ENCODE measurements around the gene RCC2. TPM values are rescaled to one million over a fixed set of nuclear protein-coding genes. Genes with fewer than 3 reads are reported as not detected.
"Not testable (repeated sequence)": the region's sequence is repeated elsewhere in the genome, so short reads cannot be mapped to it uniquely, and the experiment has no call there.

Gene RCC2
- total RNA-seq, 8 experiments from 2014 or later: 37.9 to 192 (median 49.3) TPM

DNA sequence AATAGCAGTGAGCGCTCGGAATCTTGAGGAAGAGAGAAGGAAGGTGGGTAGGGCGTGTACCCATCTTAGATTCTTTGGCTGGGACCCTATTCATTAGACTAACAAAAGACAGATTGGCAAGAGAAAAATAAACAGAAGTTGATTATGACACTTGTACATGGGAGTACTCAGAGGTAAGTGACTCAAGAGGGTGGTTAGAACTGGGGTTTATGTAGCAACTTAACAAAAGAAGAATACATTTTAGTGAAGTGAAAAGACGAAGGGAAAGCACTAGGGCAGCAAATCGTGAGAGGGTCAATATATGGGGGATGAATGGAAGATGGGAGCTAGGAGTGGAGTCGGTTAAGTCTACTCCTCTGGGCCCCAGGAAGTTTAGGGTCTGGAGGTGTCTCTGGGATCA is 25.8 kb upstream of the RCC2 start:
- Histone ChIP-seq H3K27ac (no peak overlapping the region), H3K4me3 (no peak overlapping the region), H3K4me1 (replicated peaks in 1 of 2) (peaks cover 0 to 4% of the 10 kb centered on the region in 2 donors)
- in situ Hi-C loops (cut with MboI; ENCODE audit: low pct_unique_long_range_greater_than_20kb in 2 of 9, low sequenced_read_pairs in 9 of 9, unreplicated experiment in 9 of 9): no loop called here
- WGBS, 10 experiments: 51 to 83% (median 71%) methylated on average over 1 to 6 of the region's 6 CpGs
- ATAC-seq (replicated peaks in 6 of 8): no peak

DNA sequence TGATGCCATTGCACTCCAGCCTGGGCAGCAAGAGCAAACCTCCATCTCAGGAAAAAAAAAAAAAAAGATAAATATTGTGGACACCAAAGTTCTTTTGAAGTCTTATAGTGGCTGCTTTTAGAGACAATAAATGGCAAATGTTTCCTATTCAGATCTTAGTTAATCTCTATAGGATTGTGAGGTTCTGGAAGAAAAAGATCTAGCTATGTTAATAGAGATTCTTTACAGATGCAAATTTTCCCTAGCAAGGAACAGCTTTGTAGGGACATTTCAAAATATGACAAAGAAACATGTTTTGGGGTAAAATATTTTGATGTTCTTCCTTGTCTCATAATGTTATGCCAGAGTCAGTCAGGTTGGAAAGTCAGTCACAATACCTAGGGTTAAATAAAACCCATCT is 24.5 kb upstream of the RCC2 start:
- in situ Hi-C loops (cut with MboI; ENCODE audit: low pct_unique_long_range_greater_than_20kb in 2 of 9, low sequenced_read_pairs in 9 of 9, unreplicated experiment in 9 of 9): no loop called here
- H3K27ac ChIP-seq: no peak overlapping the region
- H3K4me3 ChIP-seq: no peak overlapping the region
- no peak for ATAC-seq (replicated peaks in 6 of 8)
- H3K4me1 ChIP-seq (replicated peaks in 1 of 2): no peaks in the 10 kb centered on the region

DNA sequence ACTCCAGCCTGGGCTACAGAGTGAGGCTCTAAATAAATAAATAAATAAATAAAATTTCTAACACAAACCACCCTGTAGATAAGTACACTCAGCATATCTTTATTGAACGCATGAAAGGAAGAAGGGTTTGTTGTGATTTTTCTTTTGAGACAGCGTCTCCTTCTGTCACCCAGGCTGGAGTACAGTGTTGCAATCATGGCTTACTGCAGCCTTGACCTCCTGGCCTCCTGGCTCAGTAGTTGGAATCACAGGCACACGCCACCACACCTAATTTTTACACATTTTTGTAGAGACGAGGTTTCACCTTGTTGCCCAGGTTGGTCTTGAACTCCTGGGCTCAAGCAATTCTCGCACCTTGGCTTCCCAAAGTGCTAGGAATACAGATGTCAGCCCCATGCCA is 23.2 kb upstream of the RCC2 start:
- no peak overlapping the region for H3K27ac ChIP-seq
- ATAC-seq (replicated peaks in 6 of 8): no peak
- no peak overlapping the region for H3K4me3 ChIP-seq
- no peaks in the 10 kb centered on the region for H3K4me1 ChIP-seq (replicated peaks in 1 of 2)
- 0 to 100% (median 80%) methylated on average over 1 to 5 of the region's 5 CpGs; no CpG with 5 or more reads in 2 of the 10 experiments for WGBS, 10 experiments
- in situ Hi-C loops (cut with MboI; ENCODE audit: low pct_unique_long_range_greater_than_20kb in 2 of 9, low sequenced_read_pairs in 9 of 9, unreplicated experiment in 9 of 9): no loop called here

DNA sequence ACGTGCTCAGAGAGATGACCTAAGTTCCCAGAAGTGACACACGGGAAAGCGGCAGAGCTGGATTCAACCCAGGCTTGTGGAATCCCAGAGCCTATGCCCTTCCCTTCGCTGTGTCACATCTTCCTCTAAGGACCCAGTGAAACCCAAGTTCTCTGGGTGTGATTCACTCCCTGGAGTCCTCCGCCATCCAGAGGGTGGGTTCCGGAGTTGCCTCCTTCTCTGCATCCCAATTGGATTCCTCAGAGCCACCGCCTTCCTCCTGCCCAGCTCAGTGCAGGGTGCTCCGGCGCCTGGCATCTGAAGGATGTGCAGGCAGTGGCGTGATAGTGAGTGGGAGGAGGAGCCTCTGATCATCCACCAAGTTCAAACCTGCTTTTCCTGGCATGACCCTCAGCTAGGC is 20.7 kb upstream of the RCC2 start:
- WGBS, 10 experiments: 17 to 100% (median 87%) methylated on average over 1 to 6 of the region's 10 CpGs; no CpG with 5 or more reads in 2 of the 10 experiments
- Histone ChIP-seq H3K4me3 (no peak overlapping the region), H3K4me1 (replicated peaks in 1 of 2) (no peaks in the 10 kb centered on the region), H3K27ac (no peak overlapping the region)
- in situ Hi-C loops (cut with MboI; ENCODE audit: low pct_unique_long_range_greater_than_20kb in 2 of 9, low sequenced_read_pairs in 9 of 9, unreplicated experiment in 9 of 9): no loop called here
- ATAC-seq (replicated peaks in 6 of 8): no peak

DNA sequence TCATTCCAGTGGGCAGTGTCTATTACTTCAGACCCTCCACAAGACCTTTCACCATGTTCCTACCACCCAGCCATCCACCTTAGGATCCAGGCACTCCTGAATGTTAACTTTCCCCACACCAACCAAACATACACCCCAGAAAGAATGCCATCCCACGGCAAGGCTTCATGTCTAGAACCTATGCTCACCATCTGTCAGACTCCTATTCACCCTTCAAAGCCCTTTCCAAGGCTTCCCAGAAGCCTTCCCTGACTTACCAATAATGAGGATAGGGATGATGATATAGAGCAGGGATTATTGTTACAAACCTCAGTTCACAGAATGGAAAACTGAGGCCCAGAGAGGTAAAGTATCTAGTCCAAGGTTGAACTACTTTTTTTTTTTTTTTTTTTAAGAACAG is 19.3 kb upstream of the RCC2 start:
- Histone ChIP-seq H3K4me1 (replicated peaks in 1 of 2) (no peaks in the 10 kb centered on the region), H3K27ac (no peak overlapping the region), H3K4me3 (no peak overlapping the region)
- WGBS, 10 experiments: 25 to 80% (median 54%) methylated on average over 1 of the region's 1 CpG; no CpG with 5 or more reads in 4 of the 10 experiments
- in situ Hi-C loops (cut with MboI; ENCODE audit: low pct_unique_long_range_greater_than_20kb in 2 of 9, low sequenced_read_pairs in 9 of 9, unreplicated experiment in 9 of 9): no loop called here
- ATAC-seq (replicated peaks in 6 of 8): no peak

DNA sequence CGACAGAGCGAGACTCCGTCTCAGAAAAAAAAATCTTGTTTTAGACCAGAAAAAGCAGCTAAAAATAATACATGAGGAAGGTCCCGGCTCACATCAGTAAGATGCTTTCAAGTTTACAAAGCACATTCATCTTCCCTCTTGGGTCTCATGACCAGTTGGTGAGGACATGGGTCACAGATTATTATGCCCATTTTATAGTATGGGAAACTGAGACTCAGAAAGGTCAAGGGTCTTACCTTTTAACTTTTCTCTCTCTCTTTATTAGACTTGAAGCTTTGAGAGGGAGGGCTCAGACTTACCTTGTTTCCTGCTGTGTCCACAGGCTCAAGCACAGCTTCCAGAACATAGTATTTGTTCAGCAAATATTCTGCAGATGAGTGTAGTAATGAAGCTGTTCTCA is 13.2 kb upstream of the RCC2 start:
- in situ Hi-C loops (cut with MboI; ENCODE audit: low pct_unique_long_range_greater_than_20kb in 2 of 9, low sequenced_read_pairs in 9 of 9, unreplicated experiment in 9 of 9): no loop called here
- no peak overlapping the region for H3K27ac ChIP-seq
- H3K4me3 ChIP-seq: no peak overlapping the region
- 68 to 100% (median 100%) methylated on average over 1 to 4 of the region's 4 CpGs; no CpG with 5 or more reads in 3 of the 10 experiments for WGBS, 10 experiments
- H3K4me1 ChIP-seq (replicated peaks in 1 of 2): peaks cover 6 to 9% of the 10 kb centered on the region in 2 donors
- no peak for ATAC-seq (replicated peaks in 6 of 8)

DNA sequence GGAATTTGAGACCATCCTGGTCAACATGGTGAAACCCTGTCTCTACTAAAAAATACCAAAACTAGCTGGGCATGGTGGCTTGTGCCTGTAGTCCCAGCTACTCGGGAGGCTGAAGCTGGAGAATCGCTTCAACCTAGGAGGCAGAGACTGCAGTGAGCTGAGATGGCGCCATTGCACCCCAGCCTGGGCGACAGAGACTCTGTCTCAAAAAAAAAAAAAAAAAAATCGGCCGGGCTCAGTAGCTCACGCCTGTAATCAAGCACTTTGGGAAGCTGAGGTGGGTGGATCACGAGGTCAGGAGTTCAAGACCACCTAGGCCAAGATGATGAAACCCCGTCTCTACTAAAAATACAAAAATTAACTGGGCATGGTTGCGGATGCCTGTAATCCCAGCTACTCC is 12.7 kb upstream of the RCC2 start:
- ATAC-seq (replicated peaks in 6 of 8); H3K4me3 ChIP-seq; H3K27ac ChIP-seq; in situ Hi-C loops (cut with MboI; ENCODE audit: low pct_unique_long_range_greater_than_20kb in 2 of 9, low sequenced_read_pairs in 9 of 9, unreplicated experiment in 9 of 9): not testable (repeated sequence)
- peaks cover 9 to 12% of the 10 kb centered on the region in 2 donors for H3K4me1 ChIP-seq (replicated peaks in 1 of 2)
- 7 to 69% (median 47%) methylated on average over 1 to 9 of the region's 10 CpGs; no CpG with 5 or more reads in 1 of the 10 experiments for WGBS, 10 experiments

DNA sequence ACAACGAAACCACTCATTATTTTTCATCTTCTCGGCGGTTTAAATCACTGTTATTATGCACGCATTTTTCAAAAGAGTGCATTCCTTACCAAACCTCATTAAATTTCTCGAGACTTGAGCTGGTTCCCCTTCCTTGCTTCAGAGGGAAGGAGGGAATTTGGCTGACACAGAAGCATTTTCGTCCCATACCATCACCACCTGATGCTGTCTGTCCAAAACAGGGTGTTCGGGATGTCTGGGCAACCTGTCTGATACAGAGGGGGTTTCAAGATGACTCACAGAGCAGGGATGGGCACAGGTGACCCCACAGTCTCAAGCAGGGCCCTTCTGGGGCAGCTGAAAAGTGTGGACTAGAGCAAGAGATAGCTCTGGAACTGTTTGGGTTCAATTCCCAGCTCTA is 12.3 kb upstream of the RCC2 start:
- no peak for ATAC-seq (replicated peaks in 6 of 8)
- WGBS, 10 experiments: 34 to 93% (median 81%) methylated on average over 4 to 7 of the region's 7 CpGs; no CpG with 5 or more reads in 2 of the 10 experiments
- in situ Hi-C loops (cut with MboI; ENCODE audit: low pct_unique_long_range_greater_than_20kb in 2 of 9, low sequenced_read_pairs in 9 of 9, unreplicated experiment in 9 of 9): no loop called here
- Histone ChIP-seq H3K4me1 (replicated peaks in 1 of 2) (peaks cover 12 to 15% of the 10 kb centered on the region in 2 donors), H3K27ac (no peak overlapping the region), H3K4me3 (no peak overlapping the region)

DNA sequence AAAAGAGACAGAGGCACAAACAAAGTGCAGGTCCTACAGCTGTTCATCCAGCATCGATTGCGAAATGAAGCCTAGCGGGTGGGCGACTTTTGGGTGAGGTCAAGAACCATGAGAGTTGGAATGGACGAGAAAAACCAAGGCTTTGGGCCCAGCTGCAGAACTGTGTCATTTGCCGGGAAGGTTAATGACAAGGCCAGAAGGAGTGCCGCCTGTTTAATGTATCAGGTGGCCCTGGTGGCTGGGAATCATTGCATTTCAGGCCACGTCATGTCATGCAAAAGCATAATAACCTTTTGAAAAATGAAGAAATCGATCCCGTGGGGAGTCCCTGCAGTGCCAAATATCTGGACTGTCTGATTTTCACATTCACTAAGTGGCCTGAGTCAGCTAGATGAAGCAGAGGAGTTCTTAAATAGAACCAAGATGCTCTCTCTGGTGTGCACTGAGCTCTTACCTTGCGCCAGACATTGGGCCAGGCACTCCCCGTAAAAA is 8.1 kb upstream of the RCC2 start:
- WGBS, 10 experiments: 38 to 89% (median 74%) methylated on average over 2 to 11 of the region's 12 CpGs; no CpG with 5 or more reads in 2 of the 10 experiments
- peak overlapping the region; percentile 4 to 42 for H3K27ac ChIP-seq
- in situ Hi-C loops (cut with MboI; ENCODE audit: low pct_unique_long_range_greater_than_20kb in 2 of 9, low sequenced_read_pairs in 9 of 9, unreplicated experiment in 9 of 9): no loop called here
- ATAC-seq (replicated peaks in 6 of 8): peak in 6 of 8 experiments; percentile 58 to 89 (median 84)
- H3K4me3 ChIP-seq: no peak overlapping the region
- H3K4me1 ChIP-seq (replicated peaks in 1 of 2): peaks cover 12 to 15% of the 10 kb centered on the region in 2 donors

DNA sequence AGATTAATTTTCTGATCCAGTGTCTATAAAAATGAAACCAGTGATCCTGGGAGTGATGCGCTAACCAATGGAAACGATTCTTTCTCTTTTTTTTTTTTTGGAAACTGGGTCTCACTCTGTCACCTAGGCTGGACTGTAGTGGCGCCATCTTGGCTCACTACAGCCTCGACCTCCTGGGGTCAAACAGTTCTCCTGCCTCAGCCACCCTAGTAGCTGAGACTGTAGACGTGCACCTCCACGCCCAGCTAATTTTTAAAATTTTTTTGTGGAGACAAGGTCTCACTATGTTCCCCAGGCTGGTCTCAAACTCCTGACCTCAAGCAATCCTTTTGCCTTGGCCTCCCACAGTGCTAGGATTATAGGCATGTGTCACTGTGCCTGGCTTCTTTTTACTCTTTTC is 3.4 kb upstream of the RCC2 start:
- 80 to 100% (median 90%) methylated on average over 1 to 5 of the region's 6 CpGs; no CpG with 5 or more reads in 1 of the 10 experiments for WGBS, 10 experiments
- no peak overlapping the region for H3K27ac ChIP-seq
- peaks cover 26 to 31% of the 10 kb centered on the region in 2 donors for H3K4me1 ChIP-seq (replicated peaks in 1 of 2)
- H3K4me3 ChIP-seq: no peak overlapping the region
- in situ Hi-C loops (cut with MboI; ENCODE audit: low pct_unique_long_range_greater_than_20kb in 2 of 9, low sequenced_read_pairs in 9 of 9, unreplicated experiment in 9 of 9): no loop called here
- no peak for ATAC-seq (replicated peaks in 6 of 8)

DNA sequence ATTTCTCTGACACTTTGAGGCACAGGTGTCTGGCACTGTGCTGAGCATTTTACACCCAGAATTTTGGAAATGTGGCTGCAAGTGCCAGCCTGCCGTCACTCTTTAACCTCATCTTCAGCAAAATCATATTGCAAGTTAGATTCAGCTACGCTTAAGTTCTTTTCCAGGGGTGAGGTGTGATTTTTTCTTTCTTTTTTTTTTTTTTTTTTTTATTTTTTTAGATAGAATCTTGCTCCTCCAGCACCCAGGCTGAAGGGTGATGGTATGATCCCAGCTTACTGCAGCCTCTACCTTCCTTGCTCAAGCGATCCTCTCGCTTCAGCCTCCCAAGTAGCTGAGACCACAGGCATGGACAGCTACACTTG is 2.5 kb upstream of the RCC2 start:
- 82 to 100% (median 96%) methylated on average over 3 to 4 of the region's 4 CpGs for WGBS, 10 experiments
- no peak for ATAC-seq (replicated peaks in 6 of 8)
- Histone ChIP-seq H3K4me1 (replicated peaks in 1 of 2) (peaks cover 24 to 26% of the 10 kb centered on the region in 2 donors), H3K27ac (peak overlapping the region; percentile 56 to 84), H3K4me3 (peak overlapping the region in 2 of 5 donors; percentile 0 to 80)
- in situ Hi-C loops (cut with MboI; ENCODE audit: low pct_unique_long_range_greater_than_20kb in 2 of 9, low sequenced_read_pairs in 9 of 9, unreplicated experiment in 9 of 9): no loop called here

DNA sequence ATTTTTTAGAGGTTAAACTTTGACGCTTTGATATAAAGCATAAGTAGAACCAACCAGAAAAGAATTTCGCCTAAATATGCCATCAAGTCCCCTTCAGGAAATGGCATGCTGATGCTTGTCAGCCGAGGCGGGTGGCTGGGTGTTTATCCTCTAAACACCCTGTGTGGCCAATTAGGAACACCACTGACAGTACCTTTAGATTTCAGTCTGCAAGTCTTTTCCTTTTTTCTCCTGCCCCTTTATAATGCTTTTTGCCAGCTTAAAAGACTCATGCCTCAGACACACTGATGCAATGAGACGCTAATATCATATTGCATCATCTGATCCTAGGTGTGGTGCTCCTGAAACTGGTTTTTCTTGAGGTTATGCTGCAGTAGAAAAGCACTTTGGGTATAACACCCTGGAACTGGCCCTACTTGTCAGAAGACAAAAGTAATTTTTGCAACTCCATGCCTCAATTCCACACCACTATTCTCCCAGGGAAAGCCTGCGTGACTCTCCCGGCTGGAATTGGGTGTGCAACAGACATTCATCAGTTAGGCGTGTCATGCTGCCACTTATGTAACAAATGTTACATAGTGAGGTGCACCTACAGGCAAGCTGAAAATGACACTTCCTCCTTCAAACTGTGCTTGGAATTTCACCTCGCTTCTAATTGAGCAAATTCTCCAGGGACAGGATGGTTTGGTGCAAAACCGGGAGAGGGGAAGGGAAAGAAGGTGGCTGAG is 2.0 kb upstream of the RCC2 start:
- ATAC-seq (replicated peaks in 6 of 8): peak in 5 of 8 experiments; percentile 1 to 21 (median 6)
- H3K4me3 ChIP-seq: peak overlapping the region in 3 of 5 donors; percentile 1 to 90 (median 80)
- 17 to 72% (median 37%) methylated on average over 3 to 9 of the region's 10 CpGs; no CpG with 5 or more reads in 1 of the 10 experiments for WGBS, 10 experiments
- peak overlapping the region; percentile 56 to 84 for H3K27ac ChIP-seq
- in situ Hi-C loops (cut with MboI; ENCODE audit: low pct_unique_long_range_greater_than_20kb in 2 of 9, low sequenced_read_pairs in 9 of 9, unreplicated experiment in 9 of 9): no loop called here
- H3K4me1 ChIP-seq (replicated peaks in 1 of 2): peaks cover 29 to 30% of the 10 kb centered on the region in 2 donors

DNA sequence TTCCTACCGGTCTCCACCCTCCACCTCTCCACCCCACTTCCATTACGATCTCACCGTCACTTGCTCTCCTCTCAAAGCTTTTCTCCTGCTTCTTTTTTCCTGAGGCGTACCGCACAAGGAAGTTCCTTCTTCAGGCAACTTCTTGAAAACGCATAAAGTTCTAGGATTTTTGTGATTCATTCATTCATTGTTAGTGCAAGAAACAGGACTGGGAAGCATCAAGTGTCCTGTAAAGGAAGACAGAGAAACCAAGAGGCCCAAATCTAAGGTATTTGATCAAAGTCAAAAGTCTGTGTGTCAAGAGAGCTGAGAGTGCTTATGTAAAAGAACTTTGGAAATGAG is 1.3 kb upstream of the RCC2 start:
- Histone ChIP-seq H3K4me3 (peak overlapping the region in 3 of 5 donors; percentile 73 to 90 (median 80)), H3K4me1 (replicated peaks in 1 of 2) (peaks cover 30 to 32% of the 10 kb centered on the region in 2 donors), H3K27ac (peak overlapping the region; percentile 6 to 84)
- in situ Hi-C loops (cut with MboI; ENCODE audit: low pct_unique_long_range_greater_than_20kb in 2 of 9, low sequenced_read_pairs in 9 of 9, unreplicated experiment in 9 of 9): no loop called here
- 46 to 96% (median 59%) methylated on average over 3 to 6 of the region's 6 CpGs; no CpG with 5 or more reads in 2 of the 10 experiments for WGBS, 10 experiments
- ATAC-seq (replicated peaks in 6 of 8): no peak

All from motor neuron (in vitro differentiated cells).